ENCODE results near the gene ANXA4. TPM values are rescaled to one million over a fixed set of nuclear protein-coding genes. Genes with fewer than 3 reads are reported as not detected.
A peak's percentile ranks its signal among the peaks of the same experiment; 100 is the strongest.

The ANXA4 gene
- polyA plus RNA-seq, 2 of the 4 experiments (the other 2 are of a cell fraction): 341 to 554 TPM

DNA sequence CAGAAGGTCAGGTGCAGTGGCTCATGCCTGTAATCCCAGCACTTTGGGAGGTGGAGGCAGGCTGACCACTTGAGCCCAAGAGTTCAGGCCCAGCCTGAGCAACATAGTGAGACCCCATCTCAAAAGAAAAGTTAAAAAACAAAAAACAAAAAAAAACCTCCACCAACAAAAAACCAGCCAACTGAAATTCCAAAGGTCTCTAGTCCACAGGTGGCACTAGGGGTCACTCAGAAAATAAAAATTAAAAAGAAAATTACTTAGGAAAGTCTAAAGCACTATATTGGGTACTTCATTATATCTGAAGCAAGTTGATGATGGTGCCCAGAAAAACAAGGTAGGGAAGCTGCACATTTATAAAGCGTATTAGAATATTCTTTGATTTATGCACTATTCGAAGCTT is 26.9 kb downstream of the ANXA4 start:
- FAIRE-seq: no peak
- POLR2A ChIA-PET: interaction anchor here (0.6 to 1.3 kb wide), 2 partner anchors 27 kb away, joined by 3 to 5 read pairs; partner anchors contain the start of gene ANXA4
- no peak for DNase-seq (ENCODE audit: low read depth in 1 of 2, low spot score in 1 of 2)
- H3K4me1 ChIP-seq: peaks cover 100% of the 10 kb centered on the region
- CTCF ChIA-PET: interaction anchor here (0.7 to 4.0 kb wide), 7 partner anchors 9 to 256 kb away, joined by 3 to 31 read pairs (median 6); no protein-coding TSS in a partner anchor
- TF ChIP-seq FOSB (CRISPR knock-in tag; IDR thresholded peaks at IDR 0.05) (no peak), HOXA7 (CRISPR knock-in tag; IDR thresholded peaks at IDR 0.05) (no peak)
- TF ChIP-seq, protein P1, sequence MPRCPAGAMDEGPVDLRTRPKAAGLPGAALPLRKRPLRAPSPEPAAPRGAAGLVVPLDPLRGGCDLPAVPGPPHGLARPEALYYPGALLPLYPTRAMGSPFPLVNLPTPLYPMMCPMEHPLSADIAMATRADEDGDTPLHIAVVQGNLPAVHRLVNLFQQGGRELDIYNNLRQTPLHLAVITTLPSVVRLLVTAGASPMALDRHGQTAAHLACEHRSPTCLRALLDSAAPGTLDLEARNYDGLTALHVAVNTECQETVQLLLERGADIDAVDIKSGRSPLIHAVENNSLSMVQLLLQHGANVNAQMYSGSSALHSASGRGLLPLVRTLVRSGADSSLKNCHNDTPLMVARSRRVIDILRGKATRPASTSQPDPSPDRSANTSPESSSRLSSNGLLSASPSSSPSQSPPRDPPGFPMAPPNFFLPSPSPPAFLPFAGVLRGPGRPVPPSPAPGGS (IDR thresholded peaks at IDR 0.05): no peak
- TF ChIP-seq, protein P2, sequence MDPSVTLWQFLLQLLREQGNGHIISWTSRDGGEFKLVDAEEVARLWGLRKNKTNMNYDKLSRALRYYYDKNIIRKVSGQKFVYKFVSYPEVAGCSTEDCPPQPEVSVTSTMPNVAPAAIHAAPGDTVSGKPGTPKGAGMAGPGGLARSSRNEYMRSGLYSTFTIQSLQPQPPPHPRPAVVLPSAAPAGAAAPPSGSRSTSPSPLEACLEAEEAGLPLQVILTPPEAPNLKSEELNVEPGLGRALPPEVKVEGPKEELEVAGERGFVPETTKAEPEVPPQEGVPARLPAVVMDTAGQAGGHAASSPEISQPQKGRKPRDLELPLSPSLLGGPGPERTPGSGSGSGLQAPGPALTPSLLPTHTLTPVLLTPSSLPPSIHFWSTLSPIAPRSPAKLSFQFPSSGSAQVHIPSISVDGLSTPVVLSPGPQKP (IDR thresholded peaks at IDR 0.05; ENCODE audit: low read depth, low read length): no peak
- no peak overlapping the region for H3K4me3 ChIP-seq
- H3K27ac ChIP-seq: peak overlapping the region; percentile 90 to 93
- H3K9me3 ChIP-seq: no peaks in the 10 kb centered on the region
- H3K4me2 ChIP-seq: peak overlapping the region; percentile 69
- ATAC-seq: no peak
- WGBS (ENCODE audit: missing lambda C conversion rate): 98% methylated on average over 2 of the region's 2 CpGs

- no peak for FAIRE-seq
- TF ChIP-seq JUN (IDR thresholded peaks at IDR 0.05) (no peak), EHMT2 (IDR thresholded peaks at IDR 0.05; ENCODE audit: low read depth) (no peak), BHLHE40 (IDR thresholded peaks at IDR 0.05; ENCODE audit: low read depth, low read length) (no peak), MAFK (IDR thresholded peaks at IDR 0.05; ENCODE audit: partially characterized antibody) (no peak), GATA3 (IDR thresholded peaks at IDR 0.05; ENCODE audit: borderline replicate concordance) (no peak), MYC (IDR thresholded peaks at IDR 0.05; ENCODE audit: borderline replicate concordance, low read length) (no peak), NPAS2 (CRISPR knock-in tag; IDR thresholded peaks at IDR 0.05; ENCODE audit: borderline replicate concordance) (no peak), NR3C1 (IDR thresholded peaks at IDR 0.05) (no peak), SMC3 (IDR thresholded peaks at IDR 0.05) (no peak)
- H3K27ac ChIP-seq: peak overlapping the region; percentile 90 to 93
- no peak for ATAC-seq
- peaks cover 100% of the 10 kb centered on the region for H3K4me1 ChIP-seq
- WGBS (ENCODE audit: missing lambda C conversion rate): 92% methylated on average over 1 of the region's 1 CpG
- H3K4me3 ChIP-seq: no peak overlapping the region
- no peaks in the 10 kb centered on the region for H3K9me3 ChIP-seq
- POLR2A ChIA-PET: interaction anchor here (0.6 kb wide), 1 partner anchor 28 kb away, joined by 3 read pairs; the partner anchor contains the start of gene ANXA4
- H3K4me2 ChIP-seq: peak overlapping the region; percentile 69
- DNase-seq (ENCODE audit: low read depth in 1 of 2, low spot score in 1 of 2): no peak
- CTCF ChIA-PET: interaction anchor here (0.7 to 4.2 kb wide), 4 partner anchors 44 to 257 kb away, joined by 3 to 31 read pairs (median 24); no protein-coding TSS in a partner anchor
Measured at GRCh38 chr2:69769272-69769671, 27.3 kb downstream of the ANXA4 start.

- FAIRE-seq (no peak), DNase-seq (ENCODE audit: low read depth in 1 of 2, low spot score in 1 of 2) (peak; percentile 63 to 77), ATAC-seq (peak; percentile 71 to 74)
- Histone ChIP-seq H3K9me3 (no peaks in the 10 kb centered on the region), H3K4me3 (no peak overlapping the region), H3K27ac (peak overlapping the region; percentile 90 to 93), H3K4me1 (peaks cover 100% of the 10 kb centered on the region), H3K4me2 (peak overlapping the region; percentile 69)
- ChIA-PET POLR2A (no interaction called here), CTCF (interaction anchor here (0.6 to 4.2 kb wide), 7 partner anchors 12 to 46 kb away, joined by 3 to 26 read pairs (median 4); no protein-coding TSS in a partner anchor)
- WGBS (ENCODE audit: missing lambda C conversion rate): 41% methylated on average over 5 of the region's 5 CpGs
- no peak for TF ChIP-seq ZNF302 (CRISPR knock-in tag; IDR thresholded peaks at IDR 0.05)
- TF ChIP-seq POLR2AphosphoS2 (conservative IDR thresholded peaks at IDR 0.05; ENCODE audit: low read length): no peak
- TF ChIP-seq RFX5 (IDR thresholded peaks at IDR 0.05): no peak
- TF ChIP-seq TFCP2L1 (CRISPR knock-in tag; IDR thresholded peaks at IDR 0.05): no peak
- peak; percentile 76 for TF ChIP-seq FOSL2 (IDR thresholded peaks at IDR 0.05)
- TF ChIP-seq FOSL2 (CRISPR knock-in tag; IDR thresholded peaks at IDR 0.05): peak; percentile 94
- TF ChIP-seq MAFK (IDR thresholded peaks at IDR 0.05; ENCODE audit: partially characterized antibody): peak; percentile 12
- TF ChIP-seq, protein P2 (IDR thresholded peaks at IDR 0.05; ENCODE audit: low read depth, low read length): no peak
- peak in 1 of 2 experiments; percentile 31; a peak in 1 of 5 replicates for TF ChIP-seq EP300 (IDR thresholded peaks at IDR 0.05)
- TF ChIP-seq JUNB (IDR thresholded peaks at IDR 0.05): peak; percentile 76; the same call in 1 of the 2 replicates
- TF ChIP-seq SREBF2 (IDR thresholded peaks at IDR 0.05): no peak
- TF ChIP-seq HOXB5 (CRISPR knock-in tag; IDR thresholded peaks at IDR 0.05): no peak
- no peak for TF ChIP-seq EHMT2 (IDR thresholded peaks at IDR 0.05; ENCODE audit: low read depth)
- no peak for TF ChIP-seq NPAS2 (CRISPR knock-in tag; IDR thresholded peaks at IDR 0.05; ENCODE audit: borderline replicate concordance)
- TF ChIP-seq EHF (CRISPR knock-in tag; IDR thresholded peaks at IDR 0.05): no peak
- TF ChIP-seq, protein P3, sequence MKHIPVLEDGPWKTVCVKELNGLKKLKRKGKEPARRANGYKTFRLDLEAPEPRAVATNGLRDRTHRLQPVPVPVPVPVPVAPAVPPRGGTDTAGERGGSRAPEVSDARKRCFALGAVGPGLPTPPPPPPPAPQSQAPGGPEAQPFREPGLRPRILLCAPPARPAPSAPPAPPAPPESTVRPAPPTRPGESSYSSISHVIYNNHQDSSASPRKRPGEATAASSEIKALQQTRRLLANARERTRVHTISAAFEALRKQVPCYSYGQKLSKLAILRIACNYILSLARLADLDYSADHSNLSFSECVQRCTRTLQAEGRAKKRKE (CRISPR knock-in tag; IDR thresholded peaks at IDR 0.05; ENCODE audit: low read depth): no peak
- TF ChIP-seq, protein P4, sequence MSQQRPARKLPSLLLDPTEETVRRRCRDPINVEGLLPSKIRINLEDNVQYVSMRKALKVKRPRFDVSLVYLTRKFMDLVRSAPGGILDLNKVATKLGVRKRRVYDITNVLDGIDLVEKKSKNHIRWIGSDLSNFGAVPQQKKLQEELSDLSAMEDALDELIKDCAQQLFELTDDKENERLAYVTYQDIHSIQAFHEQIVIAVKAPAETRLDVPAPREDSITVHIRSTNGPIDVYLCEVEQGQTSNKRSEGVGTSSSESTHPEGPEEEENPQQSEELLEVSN (IDR thresholded peaks at IDR 0.05; ENCODE audit: borderline replicate concordance, low read depth): no peak
- TF ChIP-seq RNF2 (IDR thresholded peaks at IDR 0.05; ENCODE audit: borderline replicate concordance, low read depth): no peak
- peak in 1 of 2 experiments; percentile 22; a peak in 1 of 4 replicates for TF ChIP-seq CEBPB (IDR thresholded peaks at IDR 0.05)
- TF ChIP-seq, protein P5, sequence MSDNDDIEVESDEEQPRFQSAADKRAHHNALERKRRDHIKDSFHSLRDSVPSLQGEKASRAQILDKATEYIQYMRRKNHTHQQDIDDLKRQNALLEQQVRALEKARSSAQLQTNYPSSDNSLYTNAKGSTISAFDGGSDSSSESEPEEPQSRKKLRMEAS (IDR thresholded peaks at IDR 0.05): peak; percentile 90
Measured at GRCh38 chr2:69770193-69770702, 28.3 kb downstream of the ANXA4 start.

Measured in A549 (cell line).